Measurements from ENCODE around the gene INPP5J.
A peak's percentile ranks its signal among the peaks of the same experiment; 100 is the strongest.

INPP5J gene

DNA sequence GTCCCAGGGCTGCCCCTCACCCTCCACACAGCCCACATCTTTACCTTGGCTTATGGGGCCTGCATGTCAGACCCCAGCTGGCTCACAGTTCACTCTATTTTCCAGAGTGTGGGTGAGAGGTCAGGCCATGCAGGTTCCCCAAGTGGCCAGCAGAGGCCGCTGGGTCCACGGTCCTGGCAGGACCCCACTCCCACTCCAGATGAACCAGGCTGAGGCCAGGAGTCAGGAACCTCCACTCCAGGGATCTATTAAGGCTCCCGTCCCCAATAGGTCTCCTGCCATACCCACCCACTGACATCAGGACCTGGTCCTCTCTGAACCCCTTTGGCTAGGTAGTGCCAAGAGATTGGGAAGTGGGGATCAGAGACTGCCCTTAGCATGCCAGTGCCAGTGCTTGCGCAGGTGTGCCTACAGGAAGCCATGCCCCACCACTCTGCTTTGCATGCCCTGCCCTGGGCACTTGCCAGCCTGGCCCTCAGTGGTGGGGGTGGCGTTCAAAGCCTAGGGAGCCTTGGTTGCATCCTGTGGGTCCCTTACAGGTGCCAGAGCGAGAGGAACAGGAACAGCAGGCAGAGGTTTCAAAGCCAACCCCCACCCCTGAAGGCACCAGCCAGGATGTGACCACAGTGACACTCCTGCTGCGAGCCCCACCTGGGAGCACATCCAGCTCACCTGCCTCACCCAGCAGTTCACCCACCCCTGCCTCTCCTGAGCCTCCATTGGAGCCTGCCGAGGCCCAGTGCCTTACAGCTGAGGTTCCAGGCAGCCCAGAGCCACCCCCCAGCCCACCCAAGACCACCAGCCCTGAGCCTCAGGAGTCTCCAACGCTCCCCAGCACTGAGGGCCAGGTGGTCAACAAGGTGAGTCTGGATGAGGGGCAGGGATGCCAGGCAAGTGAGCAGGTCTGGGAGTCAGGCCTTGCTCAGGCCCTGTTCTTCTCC, 33.3 kb upstream of the INPP5J start:
- no peaks in the 10 kb centered on the region for H3K9me3 ChIP-seq (ENCODE audit: control insufficient read depth in 1 of 2, low read length in 2 of 2)
- peaks cover 14 to 61% of the 10 kb centered on the region in 2 donors for H3K4me1 ChIP-seq (ENCODE audit: control insufficient read depth in 1 of 2, insufficient read depth in 2 of 2, low read length in 2 of 2)
- peaks cover 40 to 56% of the 10 kb centered on the region in 2 donors for H3K36me3 ChIP-seq (ENCODE audit: control insufficient read depth in 1 of 2, insufficient read depth in 2 of 2, low read length in 2 of 2)
- H3K4me3 ChIP-seq (ENCODE audit: low read depth in 1 of 2, low read length in 2 of 2): peak overlapping the region in 1 of 2 donors; percentile 77
- H3K27ac ChIP-seq (ENCODE audit: low read length): peak overlapping the region; percentile 51
- no peaks in the 10 kb centered on the region for H3K27me3 ChIP-seq (ENCODE audit: low read depth, low read length)

DNA sequence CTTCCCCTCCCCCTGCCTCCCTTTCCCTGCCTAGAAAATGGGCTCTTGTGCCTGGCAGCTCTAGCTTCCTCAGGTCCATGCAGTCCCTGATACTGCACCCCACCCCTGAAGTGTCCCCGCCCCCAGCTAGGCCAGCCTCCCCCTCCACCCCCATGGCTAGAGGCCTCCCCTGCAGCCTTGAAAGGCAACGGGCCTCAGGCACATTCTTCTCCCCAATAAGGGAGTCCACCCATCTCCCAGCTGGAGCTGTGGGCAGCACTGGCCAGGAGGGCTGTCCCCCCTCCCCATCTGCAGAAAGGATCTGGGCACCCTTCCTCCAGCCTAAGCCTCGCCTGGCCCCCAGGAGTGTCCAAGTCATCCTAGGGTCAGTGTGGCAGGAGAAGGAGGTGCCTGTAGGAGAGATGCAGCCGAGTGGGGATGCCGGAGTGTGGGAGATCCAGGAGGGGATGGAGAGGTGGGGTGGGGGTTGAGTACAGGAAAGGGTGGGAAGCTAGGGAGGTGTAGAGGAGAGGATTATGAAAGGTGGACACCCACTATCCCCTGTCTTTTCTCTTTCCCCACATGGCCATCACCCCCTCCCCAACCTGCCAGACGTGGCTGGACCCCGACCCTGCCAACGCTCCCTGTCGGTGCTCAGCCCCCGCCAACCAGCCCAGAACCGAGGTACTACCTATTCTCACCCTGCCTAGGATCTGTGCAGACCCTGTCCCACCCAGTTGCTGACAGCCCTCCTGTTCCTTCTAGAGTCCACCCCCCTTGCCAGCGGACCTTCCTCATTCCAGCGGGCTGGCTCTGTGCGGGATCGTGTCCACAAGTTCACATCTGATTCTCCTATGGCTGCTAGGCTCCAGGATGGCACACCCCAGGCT, 32.3 kb upstream of the INPP5J start:
- Histone ChIP-seq H3K4me3 (ENCODE audit: low read depth in 1 of 2, low read length in 2 of 2) (peak overlapping the region; percentile 21 to 77), H3K9me3 (ENCODE audit: control insufficient read depth in 1 of 2, low read length in 2 of 2) (no peaks in the 10 kb centered on the region), H3K36me3 (ENCODE audit: control insufficient read depth in 1 of 2, insufficient read depth in 2 of 2, low read length in 2 of 2) (peaks cover 47 to 59% of the 10 kb centered on the region in 2 donors), H3K4me1 (ENCODE audit: control insufficient read depth in 1 of 2, insufficient read depth in 2 of 2, low read length in 2 of 2) (peaks cover 12 to 69% of the 10 kb centered on the region in 2 donors), H3K27me3 (ENCODE audit: low read depth, low read length) (no peaks in the 10 kb centered on the region), H3K27ac (ENCODE audit: low read length) (peak overlapping the region; percentile 51)

DNA sequence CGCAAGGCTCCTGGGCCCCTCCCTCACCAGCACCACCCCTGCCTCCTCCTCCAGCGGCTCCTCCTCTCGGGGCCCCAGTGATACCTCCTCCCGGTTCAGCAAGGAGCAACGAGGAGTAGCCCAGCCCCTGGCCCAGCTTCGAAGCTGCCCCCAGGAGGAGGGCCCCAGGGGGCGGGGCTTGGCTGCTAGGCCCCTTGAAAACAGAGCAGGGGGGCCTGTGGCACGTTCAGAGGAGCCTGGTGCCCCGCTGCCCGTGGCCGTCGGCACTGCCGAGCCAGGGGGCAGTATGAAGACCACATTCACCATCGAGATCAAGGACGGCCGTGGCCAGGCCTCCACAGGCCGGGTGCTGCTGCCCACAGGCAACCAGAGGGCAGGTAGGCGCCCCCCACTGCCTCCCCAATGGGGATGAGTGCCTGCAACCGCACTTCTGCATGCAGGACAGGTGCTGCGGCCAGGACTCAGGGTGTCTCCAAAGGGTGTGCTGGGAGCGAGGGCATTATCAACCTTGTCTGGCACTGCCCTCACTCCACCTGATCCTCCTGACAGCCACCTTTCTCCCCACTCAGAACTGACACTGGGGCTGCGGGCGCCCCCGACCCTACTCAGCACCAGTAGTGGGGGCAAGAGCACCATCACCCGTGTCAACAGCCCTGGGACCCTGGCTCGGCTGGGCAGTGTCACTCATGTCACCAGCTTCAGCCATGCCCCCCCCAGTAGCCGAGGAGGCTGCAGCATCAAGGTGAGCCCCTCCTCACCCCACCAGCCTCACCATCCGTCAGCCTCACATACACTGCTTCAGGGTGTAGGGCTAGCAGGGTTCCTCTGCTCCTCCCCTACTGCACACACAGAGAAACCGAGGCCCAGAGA, 31.4 kb upstream of the INPP5J start:
- H3K27me3 ChIP-seq (ENCODE audit: low read depth, low read length): no peaks in the 10 kb centered on the region
- peaks cover 51 to 66% of the 10 kb centered on the region in 2 donors for H3K36me3 ChIP-seq (ENCODE audit: control insufficient read depth in 1 of 2, insufficient read depth in 2 of 2, low read length in 2 of 2)
- H3K9me3 ChIP-seq (ENCODE audit: control insufficient read depth in 1 of 2, low read length in 2 of 2): no peaks in the 10 kb centered on the region
- H3K4me3 ChIP-seq (ENCODE audit: low read depth in 1 of 2, low read length in 2 of 2): peak overlapping the region; percentile 39 to 77
- H3K4me1 ChIP-seq (ENCODE audit: control insufficient read depth in 1 of 2, insufficient read depth in 2 of 2, low read length in 2 of 2): peaks cover 4 to 69% of the 10 kb centered on the region in 2 donors
- H3K27ac ChIP-seq (ENCODE audit: low read length): peak overlapping the region; percentile 51

DNA sequence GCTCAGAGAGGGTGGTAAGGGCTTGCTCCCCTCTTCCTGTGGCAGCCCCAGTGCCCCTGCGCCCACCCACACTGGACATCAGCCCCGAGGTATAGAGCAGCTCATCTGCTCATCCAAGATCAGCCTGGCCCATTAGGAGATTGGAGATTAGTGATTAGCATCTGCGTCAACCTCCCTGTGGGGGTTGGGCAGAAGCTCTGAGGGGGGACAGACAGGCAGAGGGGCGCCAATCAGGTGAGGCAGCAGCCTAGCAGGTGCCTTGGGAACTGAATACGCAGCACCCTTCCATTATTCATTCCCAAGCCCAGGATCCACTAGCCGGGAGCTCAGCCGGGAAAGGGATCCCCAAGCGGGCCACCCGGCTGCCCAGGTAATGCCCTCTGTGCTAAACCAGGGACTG, 30.6 kb upstream of the INPP5J start:
- H3K36me3 ChIP-seq (ENCODE audit: control insufficient read depth in 1 of 2, insufficient read depth in 2 of 2, low read length in 2 of 2): peaks cover 59 to 72% of the 10 kb centered on the region in 2 donors
- peaks cover 2 to 69% of the 10 kb centered on the region in 2 donors for H3K4me1 ChIP-seq (ENCODE audit: control insufficient read depth in 1 of 2, insufficient read depth in 2 of 2, low read length in 2 of 2)
- H3K4me3 ChIP-seq (ENCODE audit: low read depth in 1 of 2, low read length in 2 of 2): peak overlapping the region; percentile 39 to 77

DNA sequence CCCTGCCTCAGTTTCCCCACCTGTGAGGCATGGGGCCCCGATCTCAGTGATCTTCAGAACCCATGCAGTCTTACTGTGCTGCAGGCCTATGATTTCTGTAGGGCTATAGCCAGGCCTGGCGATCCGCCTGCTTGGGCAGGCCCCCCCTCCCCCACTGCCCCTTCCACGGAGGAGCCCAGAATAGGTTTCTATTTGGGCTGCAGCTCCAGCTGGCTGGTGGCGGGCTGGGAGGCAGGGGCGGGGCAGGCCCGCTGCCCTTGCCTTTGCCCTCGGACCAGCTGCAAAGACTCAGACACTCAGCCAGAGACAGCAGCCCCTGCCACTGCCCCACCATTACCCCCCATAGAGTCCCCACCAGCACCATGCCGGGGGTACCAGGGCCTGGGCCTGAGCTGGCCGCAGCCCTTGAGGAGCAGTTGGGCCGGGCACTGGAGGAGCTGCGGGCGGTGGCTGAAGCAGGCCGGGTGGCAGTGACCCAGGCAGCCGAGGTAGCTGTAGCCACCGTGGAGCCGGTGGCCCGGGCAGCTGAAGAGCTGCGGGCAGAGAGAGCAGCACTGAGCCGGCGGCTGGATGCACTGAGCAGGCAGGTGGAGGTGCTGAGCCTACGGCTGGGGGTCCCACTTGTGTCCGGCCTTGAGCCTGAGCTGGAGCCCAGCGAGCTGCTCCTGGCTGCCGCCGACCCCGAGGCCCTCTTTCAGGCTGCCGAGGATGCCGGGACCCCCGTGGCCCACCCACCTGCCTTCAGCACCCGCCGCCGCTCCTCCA, 29.5 kb upstream of the INPP5J start:
- Histone ChIP-seq H3K27me3 (ENCODE audit: low read depth, low read length) (no peaks in the 10 kb centered on the region), H3K9me3 (ENCODE audit: control insufficient read depth in 1 of 2, low read length in 2 of 2) (no peaks in the 10 kb centered on the region), H3K36me3 (ENCODE audit: control insufficient read depth in 1 of 2, insufficient read depth in 2 of 2, low read length in 2 of 2) (peaks cover 55 to 68% of the 10 kb centered on the region in 2 donors), H3K4me3 (ENCODE audit: low read depth in 1 of 2, low read length in 2 of 2) (peak overlapping the region; percentile 39 to 77), H3K4me1 (ENCODE audit: control insufficient read depth in 1 of 2, insufficient read depth in 2 of 2, low read length in 2 of 2) (peaks cover 0 to 67% of the 10 kb centered on the region in 2 donors), H3K27ac (ENCODE audit: low read length) (peak overlapping the region; percentile 45)

More for the DNA sequence above, 30.6 kb upstream of the INPP5J start:
- Histone ChIP-seq H3K27me3 (ENCODE audit: low read depth, low read length) (no peaks in the 10 kb centered on the region), H3K9me3 (ENCODE audit: control insufficient read depth in 1 of 2, low read length in 2 of 2) (no peaks in the 10 kb centered on the region), H3K27ac (ENCODE audit: low read length) (peak overlapping the region; percentile 45)

DNA sequence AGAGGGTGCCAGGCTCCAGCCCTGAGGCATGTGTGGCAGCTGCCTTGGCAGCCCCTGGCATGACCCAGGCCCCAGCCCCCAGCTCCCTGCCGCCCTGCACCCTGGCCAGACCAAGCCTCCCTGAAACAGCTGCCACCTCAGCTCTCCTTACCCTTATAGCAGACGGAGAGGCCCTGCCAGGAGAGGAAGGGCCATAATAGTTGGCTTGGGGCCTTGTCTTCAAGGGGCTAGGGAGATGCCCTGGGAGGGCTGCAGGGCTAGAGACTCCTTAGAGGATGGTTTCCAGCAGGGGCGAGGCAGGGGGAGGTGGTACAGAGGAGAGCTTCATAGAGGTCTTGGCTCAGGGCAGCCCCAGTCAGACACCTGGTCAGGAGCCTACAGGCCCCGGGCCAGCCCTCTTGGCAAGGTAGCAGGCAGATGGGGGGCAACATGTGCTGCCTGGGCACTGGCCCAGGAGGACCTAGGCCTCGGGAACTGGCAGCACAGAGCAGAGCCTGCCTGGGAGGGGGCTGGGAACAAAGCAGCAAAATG, 28.7 kb upstream of the INPP5J start:
- no peaks in the 10 kb centered on the region for H3K9me3 ChIP-seq (ENCODE audit: control insufficient read depth in 1 of 2, low read length in 2 of 2)
- H3K27ac ChIP-seq (ENCODE audit: low read length): no peak overlapping the region
- peaks cover under 1 to 69% of the 10 kb centered on the region in 2 donors for H3K4me1 ChIP-seq (ENCODE audit: control insufficient read depth in 1 of 2, insufficient read depth in 2 of 2, low read length in 2 of 2)
- no peaks in the 10 kb centered on the region for H3K27me3 ChIP-seq (ENCODE audit: low read depth, low read length)
- peaks cover 52 to 65% of the 10 kb centered on the region in 2 donors for H3K36me3 ChIP-seq (ENCODE audit: control insufficient read depth in 1 of 2, insufficient read depth in 2 of 2, low read length in 2 of 2)
- peak overlapping the region; percentile 11 to 77 for H3K4me3 ChIP-seq (ENCODE audit: low read depth in 1 of 2, low read length in 2 of 2)

DNA sequence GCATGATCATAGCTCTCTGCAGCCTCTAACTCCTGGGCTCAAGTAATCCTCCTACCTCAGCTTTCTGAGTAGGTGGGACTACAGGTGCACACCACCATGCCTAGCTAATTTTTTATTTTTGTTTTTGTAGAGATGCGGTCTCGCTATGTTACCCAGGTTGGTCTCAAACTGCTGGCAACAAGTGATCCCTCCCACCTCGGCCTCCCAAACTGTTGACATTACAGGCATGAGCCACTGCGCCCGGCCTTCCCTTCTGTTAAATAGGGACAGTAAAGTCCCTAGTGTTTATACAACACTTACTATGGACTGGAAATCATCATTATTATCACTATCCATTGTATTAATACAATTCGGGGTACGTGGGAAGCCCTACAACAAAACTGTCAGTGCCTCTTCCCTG, 28.0 kb upstream of the INPP5J start:
- H3K4me1 ChIP-seq (ENCODE audit: control insufficient read depth in 1 of 2, insufficient read depth in 2 of 2, low read length in 2 of 2): peaks cover 3 to 71% of the 10 kb centered on the region in 2 donors
- no peak overlapping the region for H3K27ac ChIP-seq (ENCODE audit: low read length)

DNA sequence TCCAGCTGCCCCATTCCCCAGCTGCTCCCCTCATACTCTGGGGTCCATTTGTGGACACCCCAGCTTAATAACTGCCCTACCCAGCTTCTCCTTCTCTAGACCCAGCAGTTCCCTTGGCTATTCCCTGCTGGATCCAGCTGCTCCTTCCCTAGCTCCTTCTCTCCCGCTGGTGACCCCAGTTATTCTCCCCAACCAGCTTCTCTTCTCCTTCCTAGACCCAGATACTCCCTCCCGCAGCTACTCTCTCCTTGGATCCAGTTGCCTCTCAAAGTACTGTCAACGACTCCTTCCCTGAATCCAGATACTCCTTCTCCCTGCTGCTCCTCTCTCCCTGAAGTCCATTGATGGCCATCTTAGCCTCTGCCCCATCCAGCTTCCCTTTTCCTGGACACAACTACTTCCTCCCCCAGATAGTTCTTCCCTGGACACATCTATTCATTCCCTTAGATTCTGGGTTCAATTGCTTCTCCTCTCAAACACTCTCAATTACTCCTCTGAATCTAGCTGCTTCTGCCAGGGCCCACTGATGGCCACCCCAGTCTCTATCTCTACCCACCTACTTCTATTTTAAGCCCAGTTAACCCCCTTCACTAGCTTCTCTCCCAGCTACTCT, 27.0 kb upstream of the INPP5J start:
- H3K36me3 ChIP-seq (ENCODE audit: control insufficient read depth in 1 of 2, insufficient read depth in 2 of 2, low read length in 2 of 2): peaks cover 56 to 80% of the 10 kb centered on the region in 2 donors
- peaks cover 3 to 80% of the 10 kb centered on the region in 2 donors for H3K4me1 ChIP-seq (ENCODE audit: control insufficient read depth in 1 of 2, insufficient read depth in 2 of 2, low read length in 2 of 2)
- peak overlapping the region in 1 of 2 donors; percentile 26 for H3K4me3 ChIP-seq (ENCODE audit: low read depth in 1 of 2, low read length in 2 of 2)
- peak overlapping the region; percentile 49 for H3K27ac ChIP-seq (ENCODE audit: low read length)
- H3K27me3 ChIP-seq (ENCODE audit: low read depth, low read length): no peaks in the 10 kb centered on the region
- no peaks in the 10 kb centered on the region for H3K9me3 ChIP-seq (ENCODE audit: control insufficient read depth in 1 of 2, low read length in 2 of 2)

More for the DNA sequence above, 28.0 kb upstream of the INPP5J start:
- Histone ChIP-seq H3K27me3 (ENCODE audit: low read depth, low read length) (no peaks in the 10 kb centered on the region), H3K36me3 (ENCODE audit: control insufficient read depth in 1 of 2, insufficient read depth in 2 of 2, low read length in 2 of 2) (peaks cover 52 to 72% of the 10 kb centered on the region in 2 donors), H3K4me3 (ENCODE audit: low read depth in 1 of 2, low read length in 2 of 2) (peak overlapping the region in 1 of 2 donors; percentile 77), H3K9me3 (ENCODE audit: control insufficient read depth in 1 of 2, low read length in 2 of 2) (no peaks in the 10 kb centered on the region)

DNA sequence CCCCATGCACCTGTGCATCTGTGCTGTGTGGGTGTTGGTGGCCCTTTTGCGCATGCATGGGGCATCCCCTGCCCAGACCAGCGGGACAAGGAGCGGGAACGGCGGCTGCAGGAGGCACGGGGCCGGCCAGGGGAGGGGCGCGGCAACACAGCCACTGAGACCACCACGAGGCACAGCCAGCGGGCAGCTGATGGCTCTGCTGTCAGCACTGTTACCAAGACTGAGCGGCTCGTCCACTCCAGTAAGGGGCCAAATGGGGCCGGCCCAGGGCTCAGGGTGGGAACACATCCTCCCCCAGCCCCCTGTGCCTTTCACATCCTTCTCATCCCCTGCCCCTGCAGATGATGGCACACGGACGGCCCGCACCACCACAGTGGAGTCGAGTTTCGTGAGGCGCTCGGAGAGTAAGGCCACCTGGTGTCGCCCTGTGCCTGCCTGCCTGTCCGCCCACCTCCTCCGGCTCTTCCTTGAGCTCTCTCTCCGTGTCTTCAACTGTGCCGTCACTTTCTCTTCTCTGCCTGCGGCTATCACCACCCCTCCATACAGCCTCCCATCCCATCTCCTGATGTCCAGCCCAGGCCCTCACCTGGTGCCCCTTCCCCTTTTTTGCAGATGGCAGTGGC, 26.0 kb upstream of the INPP5J start:
- no peak overlapping the region for H3K27ac ChIP-seq (ENCODE audit: low read length)
- peaks cover 3 to 90% of the 10 kb centered on the region in 2 donors for H3K4me1 ChIP-seq (ENCODE audit: control insufficient read depth in 1 of 2, insufficient read depth in 2 of 2, low read length in 2 of 2)
- H3K4me3 ChIP-seq (ENCODE audit: low read depth in 1 of 2, low read length in 2 of 2): peak overlapping the region in 1 of 2 donors; percentile 26
- peaks cover 57 to 78% of the 10 kb centered on the region in 2 donors for H3K36me3 ChIP-seq (ENCODE audit: control insufficient read depth in 1 of 2, insufficient read depth in 2 of 2, low read length in 2 of 2)
- no peaks in the 10 kb centered on the region for H3K27me3 ChIP-seq (ENCODE audit: low read depth, low read length)
- no peaks in the 10 kb centered on the region for H3K9me3 ChIP-seq (ENCODE audit: control insufficient read depth in 1 of 2, low read length in 2 of 2)
